GM21737 (cell line): ENCODE results near the gene OR52B6.
"Not testable (repeated sequence)": the region's sequence is repeated elsewhere in the genome, so short reads cannot be mapped to it uniquely, and the experiment has no call there.

ENCODE experiments used
- ATAC-seq: cut with Tn5 transposase; IDR thresholded peaks from one replicate; pipeline ENCODE4 v1.9.1; 2021; ENCODE audit warnings: mild to moderate bottlenecking, moderate library complexity; ENCODE audit not compliant: unreplicated experiment

The OR52B6 gene

DNA sequence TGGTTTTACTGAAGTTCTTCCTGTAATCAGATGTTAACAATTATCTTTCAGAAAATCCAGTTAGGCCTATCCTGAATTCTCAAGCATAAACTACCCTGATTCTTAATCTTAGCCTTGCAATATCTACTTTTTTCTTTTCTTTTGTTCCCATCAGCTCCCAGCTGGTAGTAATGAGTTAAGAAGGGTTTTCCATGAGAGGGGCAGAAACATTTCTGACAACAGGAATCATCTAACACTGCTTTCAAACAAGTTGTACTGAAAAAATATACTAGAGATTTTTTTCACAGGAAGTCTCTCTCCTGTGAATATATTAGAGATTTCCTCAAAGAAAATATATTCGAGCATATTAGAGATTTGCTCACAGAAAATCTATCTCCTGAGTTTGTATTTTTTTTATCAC lies 12.5 kb downstream of the OR52B6 start:
- ATAC-seq: no peak

- ATAC-seq: no peak
Measured at GRCh38 chr11:5596607-5597201, 16.0 kb downstream of the OR52B6 start, which contains the start of gene TRIM6. Gene TRIM6, plus strand, starts transcription at chr11:5596637. Its CDS starts 261 bp downstream, at chr11:5596898.

GRCh38 chr11:5597953-5598352 lies 17.3 kb downstream of the OR52B6 start:
- ATAC-seq: no peak

- ATAC-seq: peak; percentile 77
Measured at GRCh38 chr11:5600374-5600851, 19.7 kb downstream of the OR52B6 start.

GRCh38 chr11:5602791-5603190 lies 22.1 kb downstream of the OR52B6 start:
- not testable (repeated sequence) for ATAC-seq

GRCh38 chr11:5603326-5603725 lies 22.6 kb downstream of the OR52B6 start:
- no peak for ATAC-seq

DNA sequence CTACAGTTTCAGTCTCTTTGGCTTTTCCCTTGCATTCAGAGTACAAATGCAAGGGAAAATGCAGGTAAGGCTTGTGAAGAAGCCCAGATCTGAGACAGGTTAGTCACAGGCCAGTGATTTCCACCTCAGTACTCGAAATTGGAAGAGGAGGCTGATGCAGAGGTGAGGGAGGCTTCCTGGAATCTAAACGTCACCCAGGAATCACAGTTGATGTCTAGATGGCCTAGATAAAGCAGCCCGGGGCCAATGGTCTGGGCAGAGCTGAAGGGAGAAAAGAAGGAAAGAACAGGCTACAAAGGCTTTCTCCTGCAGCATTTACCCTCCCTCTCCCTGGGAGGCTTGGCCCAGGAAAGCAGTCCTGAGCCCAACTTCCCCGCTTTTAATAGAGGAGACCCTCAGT lies 24.2 kb downstream of the OR52B6 start:
- no peak for ATAC-seq

DNA sequence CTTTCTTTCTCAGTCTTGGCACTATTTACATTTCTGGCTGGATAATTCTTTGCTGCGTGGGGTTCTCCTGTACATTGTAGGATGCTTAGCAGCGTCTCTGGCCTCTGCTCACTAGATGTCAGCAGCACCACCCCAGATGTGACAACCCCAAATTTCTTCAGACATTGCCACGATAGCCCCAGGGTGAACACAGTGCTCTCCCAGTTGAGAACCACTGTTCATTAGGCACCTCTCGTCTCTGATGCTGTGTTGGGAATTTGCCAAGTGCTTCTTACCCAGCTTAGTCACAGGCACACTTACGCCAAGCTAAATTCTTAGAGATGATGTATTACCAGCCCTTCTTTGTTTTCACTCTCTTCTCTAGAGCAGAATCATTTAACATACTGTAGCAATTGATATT lies 25.2 kb downstream of the OR52B6 start:
- no peak for ATAC-seq

- no peak for ATAC-seq
Measured at GRCh38 chr11:5608808-5609207, 28.1 kb downstream of the OR52B6 start.

- no peak for ATAC-seq
Measured at GRCh38 chr11:5610446-5610845, 29.8 kb downstream of the OR52B6 start.

- ATAC-seq: no peak
Measured at GRCh38 chr11:5611627-5612026, 30.9 kb downstream of the OR52B6 start.

DNA sequence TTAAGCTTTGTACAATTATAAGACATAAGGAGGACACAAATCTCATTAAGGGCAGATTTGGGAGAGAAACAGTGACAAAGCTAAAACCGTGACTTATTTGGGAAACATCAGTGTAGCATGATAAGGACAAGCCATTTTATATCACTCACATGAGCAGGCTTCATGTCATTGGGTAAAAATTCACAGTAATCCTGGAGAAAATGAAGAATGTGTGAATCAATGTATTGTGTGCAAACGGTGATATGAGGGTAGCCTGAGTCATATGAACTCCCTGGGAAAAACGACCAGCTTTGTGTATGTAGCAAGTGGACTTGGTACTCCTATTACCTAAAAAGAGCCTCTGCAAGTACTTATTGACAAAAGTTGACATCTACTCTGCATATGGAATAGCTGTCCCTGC lies 38.1 kb downstream of the OR52B6 start:
- ATAC-seq: no peak

DNA sequence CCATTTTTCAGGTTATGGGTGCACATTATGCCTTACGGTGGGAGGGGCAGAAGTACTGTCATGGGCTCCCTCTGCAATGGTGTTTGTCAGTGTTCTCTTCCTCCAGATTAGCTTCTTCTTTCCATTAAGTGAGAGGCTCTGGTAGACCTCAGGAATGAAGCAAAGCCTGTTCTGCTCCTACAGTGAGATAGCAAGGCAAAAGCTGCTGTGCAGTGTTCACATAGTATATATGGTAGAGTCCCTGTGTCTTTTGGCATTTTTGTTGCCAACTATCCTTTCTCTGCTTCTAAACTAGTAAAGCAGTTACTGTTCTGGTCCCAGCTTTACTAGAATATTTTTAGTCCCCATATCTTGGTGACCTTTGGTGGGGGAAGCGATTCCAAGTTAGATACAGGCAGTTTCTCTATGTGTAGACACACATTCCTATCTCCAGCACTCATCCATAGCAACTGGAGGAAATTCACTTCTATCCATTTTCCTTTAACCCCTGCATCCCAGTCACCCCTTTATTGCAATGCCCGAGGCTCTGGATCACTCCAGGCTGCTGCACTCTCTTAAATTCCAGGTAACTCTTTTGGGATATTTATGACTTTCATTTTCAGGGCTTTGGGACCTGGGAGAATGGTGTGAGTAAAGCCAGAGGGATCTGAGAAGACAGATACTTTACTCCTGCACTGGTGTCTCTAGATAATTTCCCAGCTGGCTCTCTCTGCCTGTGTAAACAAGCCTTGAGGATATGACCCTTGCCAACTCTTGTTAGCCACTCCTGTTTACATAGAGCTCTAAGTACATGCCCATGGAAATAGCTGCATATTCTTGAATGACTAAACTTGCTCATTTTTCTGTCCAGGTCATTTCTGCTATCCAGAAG lies 40.2 kb downstream of the OR52B6 start:
- ATAC-seq: no peak

- no peak for ATAC-seq
Measured at GRCh38 chr11:5621580-5621979, 40.9 kb downstream of the OR52B6 start.

GRCh38 chr11:5622802-5623201 lies 42.1 kb downstream of the OR52B6 start:
- ATAC-seq: no peak

GRCh38 chr11:5624489-5625279 lies 44.0 kb downstream of the OR52B6 start, which contains the start of gene TRIM34:
Gene TRIM34, plus strand, starts transcription at chr11:5625001. Its CDS starts 7,331 bp downstream, at chr11:5632332.
- peak; percentile 97 for ATAC-seq

- ATAC-seq: no peak
Measured at GRCh38 chr11:5625281-5625680, 44.6 kb downstream of the OR52B6 start.

DNA sequence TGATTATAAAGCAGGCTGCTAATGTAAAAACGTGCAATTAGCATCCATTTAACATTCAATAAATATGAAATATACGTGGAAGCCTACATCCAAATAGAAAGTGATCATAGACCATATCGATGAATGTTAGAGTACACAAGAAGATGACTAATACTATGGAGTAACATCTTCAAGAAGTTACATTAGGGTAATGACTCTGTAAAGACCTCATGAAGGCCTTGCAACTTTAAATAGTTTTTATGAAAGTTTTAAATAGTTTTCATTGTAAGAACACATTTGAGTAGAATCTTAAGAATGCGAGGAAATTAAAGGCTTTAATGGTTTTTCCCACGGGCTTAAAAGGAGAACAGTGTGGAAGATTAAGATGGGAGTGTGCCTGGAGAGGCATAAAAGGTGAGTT lies 45.5 kb downstream of the OR52B6 start:
- no peak for ATAC-seq

GRCh38 chr11:5631417-5631816 lies 50.7 kb downstream of the OR52B6 start:
- ATAC-seq: no peak
